AG04449 (cell line): ENCODE results near the gene NRN1L.

Source experiments
- CTCF ChIA-PET: fragments of 350-600 bp; formaldehyde crosslinking; extraction: SDS; loops from one replicate; lab custom pipeline; 2021; ENCODE audit warnings: antibody characterized with exemption; lab: Yijun Ruan, JAX
- POLR2A ChIA-PET: fragments of 400-600, 350-600 bp; formaldehyde crosslinking; extraction: SDS; loops from one replicate; lab custom pipeline; 2020; ENCODE audit warnings: antibody characterized with exemption, inconsistent platforms; lab: Yijun Ruan, JAX
- DNase-seq: peaks from one replicate; pipeline ENCODE4 v3.0.0-alpha.2; 2010; ENCODE audit warnings: low read depth, low spot score
- H3K4me3 ChIP-seq: 2 replicates; pipeline ENCODE4 v1.5.1; 2011; ENCODE audit warnings: low read depth, mild to moderate bottlenecking, control low read depth, low read length
- TF ChIP-seq, protein P1 (sequence below): IDR thresholded peaks from one replicate; pipeline ENCODE4 v1.5.1; 2011; ENCODE audit warnings: mild to moderate bottlenecking, moderate library complexity, low read length, control low read depth, inconsistent platforms; ENCODE audit not compliant: insufficient read depth; ENCODE audit errors: missing control alignments

Gene NRN1L

DNA sequence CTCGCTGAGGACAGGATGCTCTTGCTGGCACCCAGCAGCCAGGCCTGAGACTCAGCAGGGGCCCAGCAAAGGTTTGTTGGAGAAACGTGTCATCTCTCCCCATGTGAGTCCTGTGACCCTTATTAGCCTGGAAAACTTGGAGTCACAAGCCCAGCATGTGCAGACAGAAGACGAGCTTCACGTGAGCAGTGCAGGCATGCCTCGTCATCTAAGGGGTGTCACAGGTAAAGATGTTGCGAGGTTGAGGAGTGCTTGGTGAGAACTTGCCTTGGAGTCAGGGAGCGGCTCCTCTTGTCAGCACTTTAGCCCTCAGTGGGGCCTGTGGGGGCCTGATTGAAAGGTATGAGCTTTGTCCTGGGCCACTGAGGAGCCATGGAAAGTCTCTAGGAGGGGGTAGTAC is 49.1 kb downstream of the NRN1L start:
- ChIA-PET POLR2A (interaction anchor here (2.5 kb wide), 1 partner anchor 10 kb away, joined by 9 read pairs; no protein-coding TSS in a partner anchor), CTCF (interaction anchor here (1.2 to 16.7 kb wide), 10 partner anchors 8 to 439 kb away, joined by 3 to 227 read pairs (median 5); partner anchors contain the start of gene NRN1L)
- TF ChIP-seq, protein P1, sequence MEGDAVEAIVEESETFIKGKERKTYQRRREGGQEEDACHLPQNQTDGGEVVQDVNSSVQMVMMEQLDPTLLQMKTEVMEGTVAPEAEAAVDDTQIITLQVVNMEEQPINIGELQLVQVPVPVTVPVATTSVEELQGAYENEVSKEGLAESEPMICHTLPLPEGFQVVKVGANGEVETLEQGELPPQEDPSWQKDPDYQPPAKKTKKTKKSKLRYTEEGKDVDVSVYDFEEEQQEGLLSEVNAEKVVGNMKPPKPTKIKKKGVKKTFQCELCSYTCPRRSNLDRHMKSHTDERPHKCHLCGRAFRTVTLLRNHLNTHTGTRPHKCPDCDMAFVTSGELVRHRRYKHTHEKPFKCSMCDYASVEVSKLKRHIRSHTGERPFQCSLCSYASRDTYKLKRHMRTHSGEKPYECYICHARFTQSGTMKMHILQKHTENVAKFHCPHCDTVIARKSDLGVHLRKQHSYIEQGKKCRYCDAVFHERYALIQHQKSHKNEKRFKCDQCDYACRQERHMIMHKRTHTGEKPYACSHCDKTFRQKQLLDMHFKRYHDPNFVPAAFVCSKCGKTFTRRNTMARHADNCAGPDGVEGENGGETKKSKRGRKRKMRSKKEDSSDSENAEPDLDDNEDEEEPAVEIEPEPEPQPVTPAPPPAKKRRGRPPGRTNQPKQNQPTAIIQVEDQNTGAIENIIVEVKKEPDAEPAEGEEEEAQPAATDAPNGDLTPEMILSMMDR, result no peak
- no peak for DNase-seq
- H3K4me3 ChIP-seq, result no peak overlapping the region

DNA sequence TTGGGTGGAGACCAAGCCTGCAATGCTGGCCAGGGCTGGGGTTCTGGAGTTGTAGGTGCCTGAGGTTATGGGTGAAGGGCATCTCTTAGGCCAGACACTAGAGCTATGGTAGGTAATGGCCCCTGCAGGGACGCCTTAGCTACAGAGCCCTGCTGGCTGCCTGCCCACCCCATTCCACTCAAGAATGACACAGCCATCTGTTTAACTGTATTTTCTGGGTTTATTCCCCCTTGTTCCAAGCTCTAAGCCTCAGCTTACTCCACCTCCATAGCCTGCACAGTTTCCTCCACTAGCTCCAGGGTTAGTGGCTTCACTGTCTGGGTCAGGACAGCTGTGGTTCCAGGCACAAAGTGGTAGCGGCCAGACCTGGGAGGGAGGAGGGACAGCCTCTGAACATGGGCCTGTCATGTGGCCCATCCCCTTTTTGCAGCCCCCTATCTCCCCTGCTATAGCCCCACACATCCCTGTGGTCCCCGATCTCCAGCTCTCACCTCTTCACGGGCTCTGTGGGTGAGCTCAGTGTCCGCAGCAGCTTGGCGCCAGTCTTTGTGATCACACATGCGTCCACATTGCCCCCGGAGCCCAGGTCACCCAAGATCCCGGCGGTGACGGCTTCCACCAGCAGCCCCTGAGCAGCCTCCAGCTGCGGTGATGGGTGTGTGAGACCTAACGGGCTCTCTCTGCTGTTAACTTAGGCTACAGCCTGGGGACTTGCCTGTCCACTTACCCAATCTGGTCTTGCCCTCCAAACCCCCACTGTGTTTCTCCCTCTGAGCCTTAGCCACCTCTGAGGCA is 49.8 kb downstream of the NRN1L start:
- ChIA-PET POLR2A (interaction anchor here (0.8 to 2.5 kb wide), 6 partner anchors 10 to 101 kb away, joined by 3 to 9 read pairs (median 4); no protein-coding TSS in a partner anchor), CTCF (interaction anchor here (0.9 to 16.7 kb wide), 15 partner anchors 9 to 440 kb away, joined by 3 to 227 read pairs (median 4); partner anchors contain the start of gene NRN1L)
- no peak for DNase-seq
- TF ChIP-seq, protein P1, result no peak
- peak overlapping the region; percentile 100 for H3K4me3 ChIP-seq

DNA sequence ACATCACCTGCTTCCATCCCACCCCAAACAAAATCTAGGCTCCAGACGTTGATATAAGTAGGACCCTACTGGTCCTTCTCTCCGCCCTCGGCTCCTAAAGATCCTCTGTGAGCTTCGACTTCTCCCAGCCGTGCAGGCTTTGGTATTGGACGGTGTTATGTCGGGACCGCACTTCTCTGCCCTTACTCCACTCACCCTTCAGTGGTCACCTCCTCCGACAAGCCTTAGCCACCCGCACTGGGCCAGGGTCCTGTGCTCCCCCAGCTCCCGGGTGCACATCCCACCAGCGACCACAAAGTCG is 50.4 kb downstream of the NRN1L start:
- no peak for DNase-seq
- POLR2A ChIA-PET, result interaction anchor here (0.8 to 2.5 kb wide), 12 partner anchors 11 to 263 kb away, joined by 3 to 11 read pairs (median 4); no protein-coding TSS in a partner anchor
- H3K4me3 ChIP-seq, result peak overlapping the region; percentile 100
- CTCF ChIA-PET, result interaction anchor here (0.9 to 16.7 kb wide), 14 partner anchors 9 to 441 kb away, joined by 3 to 227 read pairs (median 4); partner anchors contain the start of gene NRN1L
- TF ChIP-seq, protein P1, result no peak

DNA sequence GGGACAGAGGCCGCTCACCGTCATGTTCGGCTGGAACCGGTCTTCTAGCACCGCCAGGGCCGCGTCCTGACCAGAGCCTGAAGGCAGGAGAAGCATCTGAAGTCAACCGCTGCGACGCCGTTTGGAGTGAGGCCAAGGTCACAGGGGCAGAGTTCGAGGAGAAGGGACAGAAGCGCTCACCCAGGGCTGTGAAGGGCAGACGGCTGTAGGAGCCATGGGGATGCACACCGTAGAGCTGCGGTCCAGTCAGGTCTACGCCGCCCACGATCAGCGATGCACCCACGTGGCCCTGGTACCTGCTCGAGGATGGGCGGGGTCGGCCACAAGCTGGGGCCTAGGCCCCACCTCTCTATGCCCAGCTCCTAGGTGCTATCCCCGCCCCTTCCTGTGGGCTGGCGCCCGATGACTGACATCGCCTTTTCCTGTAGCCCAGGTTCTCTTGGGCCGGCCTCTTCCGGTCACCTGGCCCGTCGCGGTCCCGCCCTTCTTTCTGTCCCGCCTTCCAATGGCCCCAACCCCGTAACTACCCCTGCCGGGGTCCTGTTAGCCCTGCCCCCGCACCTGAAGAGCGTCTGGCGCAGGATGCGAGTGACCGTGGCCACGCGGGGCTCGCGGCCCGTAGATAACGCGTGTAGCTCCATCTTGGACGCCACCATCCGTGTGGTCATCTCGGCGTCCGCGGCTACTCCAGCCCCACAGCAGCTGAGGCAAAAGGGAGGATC is 50.9 kb downstream of the NRN1L start:
- CTCF ChIA-PET, result interaction anchor here (0.9 to 16.7 kb wide), 11 partner anchors 10 to 415 kb away, joined by 3 to 227 read pairs (median 5); partner anchors contain the start of gene NRN1L
- POLR2A ChIA-PET, result interaction anchor here (0.8 to 2.5 kb wide), 14 partner anchors 11 to 263 kb away, joined by 3 to 11 read pairs (median 4); no protein-coding TSS in a partner anchor

More for the DNA sequence above, 50.9 kb downstream of the NRN1L start:
- peak; percentile 56 for DNase-seq
- peak overlapping the region; percentile 100 for H3K4me3 ChIP-seq
- TF ChIP-seq, protein P1, result no peak
